Measurements from ENCODE around the gene SPNS2.

Gene SPNS2

GRCh38 chr17:4504188-4504587 lies 5.5 kb downstream of the SPNS2 start:
- DNase-seq: no peak

GRCh38 chr17:4505187-4505586 lies 6.5 kb downstream of the SPNS2 start:
- no peak for DNase-seq

- DNase-seq: no peak
These were observed 7.6 kb downstream of the SPNS2 start for GRCh38 chr17:4506175-4506813.

- DNase-seq: no peak
These were observed 8.2 kb downstream of the SPNS2 start for GRCh38 chr17:4506892-4507291.

- no peak for DNase-seq
These were observed 8.9 kb downstream of the SPNS2 start for GRCh38 chr17:4507361-4508111.

- no peak for DNase-seq
These were observed 9.5 kb downstream of the SPNS2 start for GRCh38 chr17:4508207-4508606.

GRCh38 chr17:4509401-4509800 lies 10.7 kb downstream of the SPNS2 start:
- DNase-seq: peak; percentile 55

GRCh38 chr17:4509923-4510617 lies 11.4 kb downstream of the SPNS2 start:
- DNase-seq: no peak

- DNase-seq: no peak
These were observed 11.9 kb downstream of the SPNS2 start for GRCh38 chr17:4510618-4510941.

GRCh38 chr17:4511199-4511932 lies 12.7 kb downstream of the SPNS2 start:
- no peak for DNase-seq

- no peak for DNase-seq
These were observed 13.8 kb downstream of the SPNS2 start for GRCh38 chr17:4512156-4513112.

- DNase-seq: no peak
These were observed 14.7 kb downstream of the SPNS2 start for GRCh38 chr17:4513113-4514032.

- no peak for DNase-seq
These were observed 15.5 kb downstream of the SPNS2 start for GRCh38 chr17:4514206-4514605.

GRCh38 chr17:4514779-4515178 lies 16.1 kb downstream of the SPNS2 start:
- DNase-seq: no peak

GRCh38 chr17:4515501-4515900 lies 16.8 kb downstream of the SPNS2 start:
- peak; percentile 74 for DNase-seq

GRCh38 chr17:4516735-4517134 lies 18.1 kb downstream of the SPNS2 start:
- DNase-seq: no peak

- DNase-seq: no peak
These were observed 20.2 kb downstream of the SPNS2 start for GRCh38 chr17:4518901-4519300.

- DNase-seq: no peak
These were observed 20.7 kb downstream of the SPNS2 start for GRCh38 chr17:4519361-4519788.

- no peak for DNase-seq
These were observed 21.6 kb downstream of the SPNS2 start for GRCh38 chr17:4520060-4520893.

All from RPMI8226 (cell line).